HepG2 (cell line): Measurements from ENCODE around the gene RYR2.

Experiments
- CHD2 ChIP-seq: IDR thresholded peaks from 2 replicates; pipeline ENCODE4 v1.6.1; 2011; ENCODE audit warnings: low read depth, low read length, improper control_type of control experiment
- CREB1 ChIP-seq, 2 experiments: fragments of 450-650 bp in 1 of 2; IDR thresholded peaks; 2 replicates each; pipeline ENCODE4 v1.6.1; 2016 to 2017; ENCODE audit warnings: control low read depth in 1 of 2, mild to moderate bottlenecking in 1 of 2, missing compliant biosample characterization in 1 of 2, missing genetic modification characterization in 1 of 2
- HHEX ChIP-seq: IDR thresholded peaks from 2 replicates; pipeline ENCODE4 v1.6.1; 2016; ENCODE audit warnings: control low read depth
- MXD4 ChIP-seq: IDR thresholded peaks from 2 replicates; pipeline ENCODE4 v1.6.1; 2016; ENCODE audit warnings: mild to moderate bottlenecking, missing biosample characterization, missing genetic modification reagents
- PITX1 ChIP-seq: sonication (generic); formaldehyde crosslinking; IDR thresholded peaks from 2 replicates; pipeline ENCODE4 v1.5.1; 2020; ENCODE audit warnings: mild to moderate bottlenecking, missing genetic modification reagents
- SUZ12 ChIP-seq: fragments of 150-350 bp; IDR thresholded peaks from 2 replicates; pipeline ENCODE4 v1.6.1; 2014; ENCODE audit warnings: low read depth, low read length
- ZNF343 ChIP-seq: sonication (generic); formaldehyde crosslinking; IDR thresholded peaks from 2 replicates; pipeline ENCODE4 v1.4.0; 2020; ENCODE audit warnings: mild to moderate bottlenecking, missing genetic modification reagents
- ZNF670 ChIP-seq: sonication (generic); formaldehyde crosslinking; IDR thresholded peaks from 2 replicates; pipeline ENCODE4 v1.8.0; 2022; ENCODE audit warnings: mild to moderate bottlenecking, missing genetic modification reagents, borderline replicate concordance
- ZNF776 ChIP-seq: sonication (generic); formaldehyde crosslinking; IDR thresholded peaks from 2 replicates; pipeline ENCODE4 v1.4.0; 2020; ENCODE audit warnings: mild to moderate bottlenecking, missing genetic modification reagents
- TF ChIP-seq, protein P1 (sequence below): sonication (generic); formaldehyde crosslinking; IDR thresholded peaks from 2 replicates; pipeline ENCODE4 v1.5.0; 2020; ENCODE audit warnings: mild to moderate bottlenecking, missing genetic modification reagents, moderate library complexity

GRCh38 chr1:237737938-237738610, 696.1 kb downstream of the RYR2 start:
- TF ChIP-seq, protein P1, sequence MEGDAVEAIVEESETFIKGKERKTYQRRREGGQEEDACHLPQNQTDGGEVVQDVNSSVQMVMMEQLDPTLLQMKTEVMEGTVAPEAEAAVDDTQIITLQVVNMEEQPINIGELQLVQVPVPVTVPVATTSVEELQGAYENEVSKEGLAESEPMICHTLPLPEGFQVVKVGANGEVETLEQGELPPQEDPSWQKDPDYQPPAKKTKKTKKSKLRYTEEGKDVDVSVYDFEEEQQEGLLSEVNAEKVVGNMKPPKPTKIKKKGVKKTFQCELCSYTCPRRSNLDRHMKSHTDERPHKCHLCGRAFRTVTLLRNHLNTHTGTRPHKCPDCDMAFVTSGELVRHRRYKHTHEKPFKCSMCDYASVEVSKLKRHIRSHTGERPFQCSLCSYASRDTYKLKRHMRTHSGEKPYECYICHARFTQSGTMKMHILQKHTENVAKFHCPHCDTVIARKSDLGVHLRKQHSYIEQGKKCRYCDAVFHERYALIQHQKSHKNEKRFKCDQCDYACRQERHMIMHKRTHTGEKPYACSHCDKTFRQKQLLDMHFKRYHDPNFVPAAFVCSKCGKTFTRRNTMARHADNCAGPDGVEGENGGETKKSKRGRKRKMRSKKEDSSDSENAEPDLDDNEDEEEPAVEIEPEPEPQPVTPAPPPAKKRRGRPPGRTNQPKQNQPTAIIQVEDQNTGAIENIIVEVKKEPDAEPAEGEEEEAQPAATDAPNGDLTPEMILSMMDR (CRISPR knock-in tag), result no peak
- no peak for TF ChIP-seq HHEX (CRISPR knock-in tag)
- TF ChIP-seq PITX1 (CRISPR knock-in tag), result no peak
- no peak for TF ChIP-seq ZNF343 (CRISPR knock-in tag)
- no peak for TF ChIP-seq ZNF776 (CRISPR knock-in tag)
- TF ChIP-seq ZNF670 (CRISPR knock-in tag), result no peak
- TF ChIP-seq MXD4 (CRISPR knock-in tag), result no peak
- no peak for TF ChIP-seq CREB1 (IDR thresholded peaks at IDR 0.05)
- TF ChIP-seq CREB1 (CRISPR knock-in tag; IDR thresholded peaks at IDR 0.05), result no peak
- TF ChIP-seq SUZ12, result no peak
- TF ChIP-seq CHD2, result no peak
